Measurements from ENCODE around the gene PCSK5.
"Not testable (repeated sequence)": the region's sequence is repeated elsewhere in the genome, so short reads cannot be mapped to it uniquely, and the experiment has no call there.

GRCh38 chr9:75963321-75963720 is 72.8 kb downstream of the PCSK5 start:
- not testable (repeated sequence) for TF ChIP-seq CTCF (IDR thresholded peaks at IDR 0.05; ENCODE audit: low read length); EZH2phosphoT487 (IDR thresholded peaks at IDR 0.05; ENCODE audit: low read length); EZH2 (optimal IDR thresholded peaks at IDR 0.05; ENCODE audit: low read depth, low read length)
